OCI-LY1 (cell line): ENCODE measurements around the gene PRKCE.

ENCODE experiments used
- EZH2 ChIP-seq: fragments of 200-600 bp; sonication (generic), shearing (Covaris generic); IDR thresholded peaks from 2 replicates; pipeline ENCODE4 v1.8.0; 2017; ENCODE audit warnings: borderline replicate concordance, mixed run types, mild to moderate bottlenecking, antibody characterized with exemption, low read length, moderate library complexity, mixed read lengths
- TF ChIP-seq, protein P1 (sequence below): fragments of 200-600 bp; sonication (generic), shearing (Covaris generic); IDR thresholded peaks from 2 replicates; pipeline ENCODE4 v1.5.1; 2017; ENCODE audit warnings: mild to moderate bottlenecking, antibody characterized with exemption, low read length, moderate library complexity, mixed read lengths

DNA sequence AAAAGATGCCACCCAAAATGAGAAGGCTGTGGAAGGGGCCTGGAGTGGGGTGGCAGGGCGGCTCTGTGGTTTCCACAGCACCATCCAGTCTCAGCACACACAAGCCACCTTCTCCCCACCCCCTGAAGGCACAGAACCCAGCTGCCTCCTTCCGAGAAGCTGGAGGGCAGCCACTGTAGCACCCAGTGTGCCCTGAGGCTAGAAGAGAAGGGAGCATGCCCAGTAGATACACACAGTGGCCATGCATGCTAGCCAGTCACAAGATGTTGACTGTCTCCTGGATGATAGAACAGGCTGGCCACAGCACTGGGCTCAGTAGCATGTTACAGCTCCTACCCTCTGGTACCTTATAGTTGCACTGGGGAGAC lies 496.9 kb downstream of the PRKCE start:
- TF ChIP-seq, protein P1, sequence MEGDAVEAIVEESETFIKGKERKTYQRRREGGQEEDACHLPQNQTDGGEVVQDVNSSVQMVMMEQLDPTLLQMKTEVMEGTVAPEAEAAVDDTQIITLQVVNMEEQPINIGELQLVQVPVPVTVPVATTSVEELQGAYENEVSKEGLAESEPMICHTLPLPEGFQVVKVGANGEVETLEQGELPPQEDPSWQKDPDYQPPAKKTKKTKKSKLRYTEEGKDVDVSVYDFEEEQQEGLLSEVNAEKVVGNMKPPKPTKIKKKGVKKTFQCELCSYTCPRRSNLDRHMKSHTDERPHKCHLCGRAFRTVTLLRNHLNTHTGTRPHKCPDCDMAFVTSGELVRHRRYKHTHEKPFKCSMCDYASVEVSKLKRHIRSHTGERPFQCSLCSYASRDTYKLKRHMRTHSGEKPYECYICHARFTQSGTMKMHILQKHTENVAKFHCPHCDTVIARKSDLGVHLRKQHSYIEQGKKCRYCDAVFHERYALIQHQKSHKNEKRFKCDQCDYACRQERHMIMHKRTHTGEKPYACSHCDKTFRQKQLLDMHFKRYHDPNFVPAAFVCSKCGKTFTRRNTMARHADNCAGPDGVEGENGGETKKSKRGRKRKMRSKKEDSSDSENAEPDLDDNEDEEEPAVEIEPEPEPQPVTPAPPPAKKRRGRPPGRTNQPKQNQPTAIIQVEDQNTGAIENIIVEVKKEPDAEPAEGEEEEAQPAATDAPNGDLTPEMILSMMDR: no peak
- no peak for TF ChIP-seq EZH2
